HG03103 (cell line): ENCODE data around the gene LPAR4.
"Not testable (repeated sequence)": the region's sequence is repeated elsewhere in the genome, so short reads cannot be mapped to it uniquely, and the experiment has no call there.

Experiments
- ATAC-seq: cut with Tn5 transposase; IDR thresholded peaks from one replicate; pipeline ENCODE4 v1.9.1; 2021; ENCODE audit warnings: low read depth; ENCODE audit not compliant: unreplicated experiment

Gene LPAR4, protein sequence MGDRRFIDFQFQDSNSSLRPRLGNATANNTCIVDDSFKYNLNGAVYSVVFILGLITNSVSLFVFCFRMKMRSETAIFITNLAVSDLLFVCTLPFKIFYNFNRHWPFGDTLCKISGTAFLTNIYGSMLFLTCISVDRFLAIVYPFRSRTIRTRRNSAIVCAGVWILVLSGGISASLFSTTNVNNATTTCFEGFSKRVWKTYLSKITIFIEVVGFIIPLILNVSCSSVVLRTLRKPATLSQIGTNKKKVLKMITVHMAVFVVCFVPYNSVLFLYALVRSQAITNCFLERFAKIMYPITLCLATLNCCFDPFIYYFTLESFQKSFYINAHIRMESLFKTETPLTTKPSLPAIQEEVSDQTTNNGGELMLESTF

DNA sequence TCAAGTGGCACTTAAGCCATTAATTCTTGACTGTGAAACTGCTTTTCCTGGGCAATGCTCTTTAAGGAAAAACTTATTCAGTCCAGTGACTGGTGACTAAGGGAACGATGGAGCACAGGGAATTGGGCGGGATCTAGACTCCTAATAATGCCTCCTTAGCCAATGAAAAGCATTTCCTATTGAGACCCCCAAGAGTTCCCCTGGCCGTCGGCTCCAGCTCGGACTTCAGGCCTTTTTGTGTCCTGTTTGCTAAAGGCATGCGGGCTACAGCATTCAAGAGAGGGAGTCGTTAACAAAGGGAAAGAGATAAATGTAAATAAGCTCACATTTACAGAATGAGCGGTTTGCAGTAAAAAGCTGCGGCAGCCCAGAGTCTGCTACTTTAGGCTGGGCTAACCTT, at the start of gene LPAR4:
TSS of gene LPAR4 (plus strand) at position 232 of the 400 bp plus-strand sequence. CDS start 7,150 bp downstream, outside the sequence.
- no peak for ATAC-seq

DNA sequence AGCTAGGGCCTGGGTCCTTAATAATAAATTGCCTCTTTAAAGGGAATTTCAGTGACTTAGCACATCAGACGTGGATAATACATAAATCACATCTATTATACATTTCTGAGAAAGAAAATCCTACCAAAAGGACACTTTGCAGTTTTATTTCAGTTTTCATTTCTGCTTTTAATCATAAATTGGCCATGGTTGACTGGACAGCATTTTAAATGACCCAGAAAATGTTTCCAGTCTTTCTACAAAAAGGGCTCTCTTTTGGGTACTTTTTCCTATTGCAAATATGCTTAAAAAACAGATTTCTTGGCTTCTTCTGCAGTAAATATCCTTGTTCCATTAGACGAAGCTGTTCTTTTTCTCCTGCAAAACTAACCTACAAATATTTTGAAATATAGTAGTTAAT, 41.4 kb upstream of the LPAR4 start:
- no peak for ATAC-seq

DNA sequence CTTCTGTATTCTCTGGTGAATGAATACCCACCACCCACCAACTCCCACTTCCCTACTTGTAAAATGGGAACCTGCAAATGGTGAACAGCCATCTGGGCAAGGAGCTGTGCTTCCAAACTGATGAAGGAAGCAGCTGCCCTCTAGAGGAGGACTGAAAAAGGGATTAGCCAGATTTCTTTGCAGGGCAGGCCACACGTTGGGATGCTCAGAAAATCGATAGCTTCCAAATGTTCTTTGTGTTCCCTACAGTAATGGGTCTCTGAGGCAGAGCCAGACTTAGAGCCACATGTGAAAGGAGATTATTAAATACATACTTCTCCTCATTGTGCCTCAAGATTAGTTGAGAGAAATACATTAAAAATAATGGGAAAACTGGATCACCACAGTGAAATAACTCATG, 39.3 kb upstream of the LPAR4 start:
- ATAC-seq: no peak

DNA sequence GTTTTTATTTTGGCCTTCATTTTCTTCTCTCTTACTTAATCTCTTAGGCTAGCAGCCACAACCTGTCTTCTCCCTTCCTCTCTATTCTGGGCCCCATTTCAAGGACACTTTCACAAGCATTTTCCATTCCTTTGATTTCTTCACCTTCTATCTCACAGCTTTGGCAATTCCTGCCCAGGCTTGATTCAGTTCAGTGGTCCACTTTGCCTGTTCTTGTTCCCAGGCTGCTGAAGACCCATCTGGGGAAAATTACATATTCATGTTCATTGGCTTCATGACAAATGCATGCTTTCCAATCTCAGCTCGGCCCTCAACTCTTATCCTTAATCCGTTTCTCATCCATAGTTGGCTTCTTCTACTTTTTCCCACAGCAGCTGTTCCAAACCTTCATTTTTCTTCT, 38.7 kb upstream of the LPAR4 start:
- ATAC-seq: no peak

DNA sequence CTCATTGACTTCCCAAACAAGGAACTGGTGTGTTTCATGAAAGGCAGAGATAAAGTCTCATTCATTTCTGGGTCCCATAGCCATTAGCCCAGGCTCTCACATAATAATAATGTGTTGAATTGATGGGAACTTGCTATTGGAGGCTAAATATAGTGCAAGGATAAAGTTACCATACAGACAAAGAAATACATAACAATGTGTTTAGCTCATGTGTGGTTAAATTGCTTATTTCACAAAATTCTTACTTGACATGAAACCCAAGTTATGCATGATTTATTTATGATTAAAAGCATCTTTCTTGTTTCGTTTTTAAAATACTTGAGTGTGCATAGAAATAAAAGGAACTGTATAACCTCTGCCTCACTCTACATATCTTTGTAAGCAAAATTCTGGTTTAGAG, 37.3 kb upstream of the LPAR4 start:
- no peak for ATAC-seq

DNA sequence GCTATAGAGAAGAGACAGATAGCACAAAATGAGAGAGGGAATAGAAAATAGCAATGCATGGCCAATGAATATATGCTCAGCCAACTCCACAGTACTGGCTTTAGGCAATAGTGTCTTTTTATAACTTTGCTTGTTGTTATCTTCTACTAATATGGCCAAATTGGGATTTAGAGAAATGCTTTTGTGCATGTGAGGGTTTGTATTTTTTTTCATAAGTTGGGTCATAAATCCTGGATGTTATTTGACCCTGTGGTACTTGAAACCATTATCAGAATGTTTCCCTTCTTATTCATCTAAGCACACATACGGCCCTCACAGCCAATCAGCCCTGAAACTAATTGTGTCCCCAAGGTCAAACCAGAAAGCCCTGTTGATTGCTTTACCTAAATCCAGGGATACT, 35.2 kb upstream of the LPAR4 start:
- ATAC-seq: no peak

DNA sequence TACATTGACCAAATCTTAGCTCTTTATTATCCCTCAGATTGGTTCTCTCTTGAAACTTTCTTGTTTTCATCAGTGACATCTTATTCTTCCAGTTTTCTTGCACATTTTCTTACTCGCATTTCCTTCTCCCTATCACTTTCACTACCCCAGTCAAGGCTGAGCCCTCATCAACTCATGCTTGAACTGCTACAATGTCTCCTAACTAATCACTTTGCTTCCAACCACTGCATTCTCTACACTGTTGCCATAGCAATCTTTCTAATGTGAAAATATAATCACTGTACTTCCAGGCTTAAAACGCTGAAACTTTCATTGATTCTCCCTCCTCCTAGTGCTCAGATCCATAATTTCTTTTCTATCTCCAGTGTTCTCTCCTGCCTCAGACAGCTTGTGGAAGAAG, 22.2 kb upstream of the LPAR4 start:
- no peak for ATAC-seq

DNA sequence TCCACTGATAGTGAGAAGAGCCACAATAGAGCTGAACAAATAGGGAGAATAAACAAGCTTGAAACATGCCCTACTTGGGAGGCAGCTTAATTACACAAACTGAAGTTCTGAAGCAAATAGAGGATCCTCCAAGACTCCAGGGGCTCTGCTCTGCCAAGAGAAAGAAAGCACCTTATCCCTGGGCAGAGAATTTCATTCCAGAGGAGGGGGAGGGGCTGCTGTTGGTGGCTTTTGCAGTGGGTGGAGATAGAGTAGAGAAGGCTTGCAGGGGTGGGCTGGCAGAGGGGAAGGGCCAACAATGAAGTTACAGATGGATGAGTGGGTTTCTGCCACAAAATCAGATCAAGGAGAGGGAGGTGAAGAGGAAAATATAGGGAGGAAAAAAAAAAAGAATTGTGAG, 1.0 kb upstream of the LPAR4 start:
- ATAC-seq: no peak

DNA sequence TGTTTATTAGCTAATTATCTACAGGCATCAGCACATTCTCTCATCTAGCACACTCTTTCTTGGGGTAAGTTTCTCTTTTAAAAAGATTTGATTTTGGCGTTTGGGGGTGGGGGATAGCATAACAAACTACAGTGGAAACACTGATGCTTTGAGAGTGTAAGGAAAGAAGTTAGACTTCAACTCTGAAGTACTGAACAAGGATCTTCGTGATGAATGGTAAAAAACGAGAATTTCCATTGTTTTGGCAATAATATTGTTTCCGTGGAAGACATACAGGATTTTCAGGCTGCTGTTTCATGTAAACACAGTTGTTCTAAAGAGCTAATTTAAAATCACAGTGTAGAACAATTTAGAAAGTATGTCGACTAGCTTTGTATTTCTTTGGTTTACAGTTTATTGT, 451 bp downstream of the LPAR4 start:
- ATAC-seq: no peak

DNA sequence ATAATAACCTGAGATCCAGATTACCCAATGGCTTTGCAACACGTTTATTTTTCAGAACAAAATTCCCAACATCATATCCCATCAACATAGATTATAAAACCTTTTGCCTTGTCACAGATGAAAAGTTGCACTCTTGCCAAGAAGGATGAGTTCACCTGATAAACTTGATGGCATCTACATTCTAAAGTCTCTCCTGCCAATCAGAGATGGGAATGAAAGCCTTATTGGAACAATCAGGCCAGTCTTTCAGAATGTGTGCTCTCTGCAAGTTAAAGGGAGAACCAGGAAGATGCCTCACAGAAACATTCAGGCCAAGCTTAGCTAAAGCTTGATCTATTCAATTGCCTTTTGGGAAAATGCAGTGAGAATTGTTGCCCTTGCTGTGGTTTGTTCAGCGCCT, 1.3 kb downstream of the LPAR4 start:
- ATAC-seq: no peak

DNA sequence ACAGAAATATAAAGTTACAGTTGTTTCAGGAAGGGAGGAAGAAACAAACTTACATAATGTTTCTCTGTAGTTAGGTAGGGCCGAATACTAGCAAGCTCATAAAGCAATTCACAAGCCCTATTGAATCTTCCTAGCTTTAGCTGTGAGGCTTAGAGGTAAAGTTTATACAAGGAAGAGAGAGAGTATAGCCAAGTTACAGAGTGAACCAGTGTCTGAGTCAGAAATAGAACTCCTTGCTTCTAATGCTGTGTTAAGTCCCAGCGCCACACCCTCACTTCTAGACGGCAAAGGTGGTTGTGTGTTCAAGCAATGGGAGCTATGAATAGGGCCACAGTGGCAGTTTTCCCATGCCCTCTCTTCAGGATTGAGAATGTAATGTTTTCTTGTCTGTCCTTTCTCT, 6.1 kb downstream of the LPAR4 start:
- no peak for ATAC-seq

DNA sequence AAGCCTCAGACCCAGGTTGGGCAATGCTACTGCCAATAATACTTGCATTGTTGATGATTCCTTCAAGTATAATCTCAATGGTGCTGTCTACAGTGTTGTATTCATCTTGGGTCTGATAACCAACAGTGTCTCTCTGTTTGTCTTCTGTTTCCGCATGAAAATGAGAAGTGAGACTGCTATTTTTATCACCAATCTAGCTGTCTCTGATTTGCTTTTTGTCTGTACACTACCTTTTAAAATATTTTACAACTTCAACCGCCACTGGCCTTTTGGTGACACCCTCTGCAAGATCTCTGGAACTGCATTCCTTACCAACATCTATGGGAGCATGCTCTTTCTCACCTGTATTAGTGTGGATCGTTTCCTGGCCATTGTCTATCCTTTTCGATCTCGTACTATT, 7.4 kb downstream of the LPAR4 start:
- ATAC-seq: peak; percentile 93

DNA sequence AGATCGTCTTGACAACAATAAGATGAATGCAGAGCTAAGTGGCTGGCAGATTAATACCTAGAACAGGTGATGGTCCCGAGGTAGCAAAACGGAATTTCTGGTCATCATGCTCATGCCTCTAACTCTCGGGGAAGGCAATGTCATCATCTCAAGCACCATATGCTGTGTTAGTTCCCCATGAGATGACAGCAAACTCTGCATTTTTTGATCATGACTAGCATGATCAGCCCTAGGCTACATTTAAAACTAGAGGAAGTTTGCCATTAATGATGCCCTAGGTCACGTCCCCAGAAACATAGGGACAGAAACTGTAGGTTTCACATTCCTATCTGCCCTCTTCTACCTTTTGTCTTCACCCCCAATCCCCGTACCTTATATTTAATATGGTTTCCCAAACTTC, 11.6 kb downstream of the LPAR4 start:
- no peak for ATAC-seq

DNA sequence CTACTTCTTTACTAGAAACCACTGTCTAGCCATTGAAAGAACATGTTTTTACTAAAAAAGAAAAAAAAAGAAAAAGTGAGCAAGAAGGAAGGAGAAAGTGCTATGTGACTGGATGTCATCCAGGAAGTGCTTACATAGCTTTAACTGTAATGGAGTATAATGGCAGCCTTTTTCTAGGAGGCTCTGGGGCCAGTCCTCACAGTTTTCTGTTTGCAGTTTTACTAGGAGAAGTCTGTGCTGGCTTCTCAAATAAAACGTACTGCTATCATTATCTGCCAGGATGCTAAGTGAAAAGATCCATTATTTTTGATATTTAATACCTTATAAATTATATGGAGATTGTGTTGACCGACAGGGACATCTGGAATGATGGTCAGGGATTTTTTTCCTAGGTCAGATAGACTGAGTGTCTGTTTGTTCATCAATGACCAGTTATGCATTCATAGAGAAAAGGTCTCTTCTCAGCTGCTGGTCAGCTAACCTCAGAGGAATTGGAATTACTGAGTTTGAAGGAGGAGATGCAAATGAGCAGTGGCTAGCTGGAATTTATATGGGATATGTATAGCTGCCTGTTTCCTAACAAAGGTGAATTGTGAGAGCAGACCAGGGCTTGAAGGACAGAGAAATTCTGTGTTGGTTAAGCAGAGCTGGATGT, 21.7 kb downstream of the LPAR4 start:
- ATAC-seq: no peak

DNA sequence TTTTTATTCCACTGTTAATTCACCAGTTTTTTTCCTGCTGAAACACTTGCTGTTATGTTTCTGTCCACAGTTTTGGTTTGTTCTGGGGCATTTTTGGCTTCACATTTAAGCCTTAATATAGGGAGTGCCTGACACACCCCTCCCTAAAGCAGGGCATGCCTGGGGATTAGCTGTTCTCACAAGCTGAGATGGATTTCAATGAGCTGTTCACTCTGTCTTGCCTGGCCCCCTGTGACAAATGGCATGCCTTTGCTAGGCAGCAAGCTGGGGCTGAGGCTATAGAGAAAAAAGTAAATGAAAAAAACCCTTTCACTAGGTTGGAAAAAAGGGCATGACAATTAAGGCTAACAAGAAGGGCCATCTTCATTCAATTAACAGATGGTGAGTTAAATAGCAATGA, 22.4 kb downstream of the LPAR4 start:
- ATAC-seq: no peak

DNA sequence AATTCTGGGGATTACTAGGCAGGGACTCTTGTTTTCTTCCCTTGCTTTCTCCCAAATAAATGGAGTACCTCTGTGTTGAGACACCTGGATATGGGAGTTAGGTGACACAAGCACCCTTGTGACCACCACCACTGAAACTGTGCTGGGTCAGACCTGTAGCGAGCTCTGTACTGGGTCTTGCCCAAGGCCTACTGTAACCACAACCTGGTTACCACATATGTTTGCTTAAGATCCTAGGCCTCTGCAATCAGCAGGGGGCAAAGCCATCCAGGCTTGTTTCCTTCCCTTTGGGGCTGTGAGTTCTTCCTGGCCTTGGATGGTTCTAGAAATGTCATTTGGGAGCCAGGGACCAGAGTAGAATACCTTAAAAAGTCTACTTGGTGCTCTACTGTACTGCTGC, 49.4 kb downstream of the LPAR4 start:
- no peak for ATAC-seq

DNA sequence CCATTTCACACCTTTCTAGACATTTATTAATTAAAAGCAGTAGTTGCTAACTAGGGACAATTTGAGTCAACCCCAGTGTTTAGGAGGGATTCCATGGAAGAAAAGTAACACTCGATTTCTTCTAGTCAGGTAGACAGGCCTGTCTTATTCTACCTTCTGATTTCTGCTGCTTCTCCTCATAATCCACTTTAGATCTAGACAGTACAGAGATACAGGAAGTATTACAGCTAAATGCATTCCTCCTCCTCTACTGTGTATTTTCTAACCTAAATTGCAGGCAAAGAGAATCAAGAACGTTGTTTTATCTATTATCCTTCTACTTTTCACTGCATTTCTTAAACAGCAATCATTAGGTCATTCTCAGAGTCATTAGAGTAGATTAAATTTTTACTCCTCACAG, 52.6 kb downstream of the LPAR4 start:
- ATAC-seq: no peak

DNA sequence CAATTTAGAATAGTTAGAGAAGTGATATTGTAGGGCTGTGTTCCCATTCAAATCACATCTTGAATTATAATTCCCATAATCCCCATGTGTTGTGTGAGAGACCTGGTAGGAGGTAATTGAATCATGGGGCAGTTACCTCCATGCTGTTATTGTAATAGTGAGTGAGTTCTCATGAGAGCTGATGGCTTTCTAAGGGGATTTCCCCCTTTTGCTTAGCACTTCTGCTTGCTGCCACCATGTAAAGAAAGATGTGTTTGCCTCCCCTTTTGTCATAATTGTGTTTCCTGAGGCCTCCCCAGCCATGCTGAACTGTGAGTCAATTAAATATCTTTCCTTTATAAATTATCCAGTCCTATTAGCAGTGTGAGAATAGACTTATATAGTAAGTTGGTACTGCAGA, 53.2 kb downstream of the LPAR4 start:
- no peak for ATAC-seq

DNA sequence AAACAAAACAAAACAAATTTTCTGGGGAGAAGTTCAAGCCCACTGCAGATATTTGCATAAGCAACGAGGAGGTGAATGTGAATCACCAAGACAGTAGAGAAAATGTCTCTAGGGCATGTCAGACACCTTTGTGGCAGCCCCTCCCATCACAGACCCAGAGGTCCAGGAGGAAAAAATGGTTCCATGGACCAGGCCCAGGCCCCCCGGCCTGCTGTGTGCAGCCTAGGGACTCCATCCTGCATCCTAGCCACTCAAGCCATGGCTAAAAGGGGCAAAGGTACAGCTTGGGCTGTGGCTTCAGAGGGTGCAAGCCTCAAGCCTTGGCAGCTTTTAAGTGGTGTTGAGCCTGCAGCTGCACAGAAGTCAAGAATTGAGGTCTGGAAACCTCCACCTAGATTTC, 54.0 kb downstream of the LPAR4 start:
- no peak for ATAC-seq

DNA sequence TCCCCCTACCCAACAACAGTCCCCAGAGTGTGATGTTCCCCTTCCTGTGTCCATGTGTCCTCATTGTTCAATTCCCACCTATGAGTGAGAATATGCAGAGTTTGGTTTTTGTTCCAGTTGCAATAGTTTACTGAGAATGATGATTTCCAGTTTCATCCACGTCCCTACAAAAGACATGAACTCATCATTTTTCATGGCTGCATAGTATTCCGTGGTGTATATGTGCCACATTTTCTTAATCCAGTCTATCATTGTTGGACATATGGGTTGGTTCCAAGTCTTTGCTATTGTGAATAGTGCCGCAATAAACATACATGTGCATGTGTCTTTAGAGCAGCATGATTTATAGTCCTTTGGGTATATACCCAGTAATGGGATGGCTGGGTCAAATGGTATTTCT, 55.0 kb downstream of the LPAR4 start:
- not testable (repeated sequence) for ATAC-seq
